Hair follicular keratinocyte (primary cell): Measurements from ENCODE around the gene CARD9. TPM values are rescaled to one million over a fixed set of nuclear protein-coding genes. Genes with fewer than 3 reads are reported as not detected.

Experiments
- total RNA-seq: library from RNA; depleted of rRNA; stranded (reverse); fragments of >200 nt; gene quantifications from 2 replicates; pipeline ENCODE4 v1.2.3, GENCODE V29; 2015

CARD9 gene, protein sequence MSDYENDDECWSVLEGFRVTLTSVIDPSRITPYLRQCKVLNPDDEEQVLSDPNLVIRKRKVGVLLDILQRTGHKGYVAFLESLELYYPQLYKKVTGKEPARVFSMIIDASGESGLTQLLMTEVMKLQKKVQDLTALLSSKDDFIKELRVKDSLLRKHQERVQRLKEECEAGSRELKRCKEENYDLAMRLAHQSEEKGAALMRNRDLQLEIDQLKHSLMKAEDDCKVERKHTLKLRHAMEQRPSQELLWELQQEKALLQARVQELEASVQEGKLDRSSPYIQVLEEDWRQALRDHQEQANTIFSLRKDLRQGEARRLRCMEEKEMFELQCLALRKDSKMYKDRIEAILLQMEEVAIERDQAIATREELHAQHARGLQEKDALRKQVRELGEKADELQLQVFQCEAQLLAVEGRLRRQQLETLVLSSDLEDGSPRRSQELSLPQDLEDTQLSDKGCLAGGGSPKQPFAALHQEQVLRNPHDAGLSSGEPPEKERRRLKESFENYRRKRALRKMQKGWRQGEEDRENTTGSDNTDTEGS
- total RNA-seq = 0.08 and 0.19 TPM in 2 replicates

GRCh38 chr9:136373300-136374182, at the start of gene CARD9:
Gene CARD9 (minus strand): TSS chr9:136373669. CDS start chr9:136372078, 1,591 bp downstream.

DNA sequence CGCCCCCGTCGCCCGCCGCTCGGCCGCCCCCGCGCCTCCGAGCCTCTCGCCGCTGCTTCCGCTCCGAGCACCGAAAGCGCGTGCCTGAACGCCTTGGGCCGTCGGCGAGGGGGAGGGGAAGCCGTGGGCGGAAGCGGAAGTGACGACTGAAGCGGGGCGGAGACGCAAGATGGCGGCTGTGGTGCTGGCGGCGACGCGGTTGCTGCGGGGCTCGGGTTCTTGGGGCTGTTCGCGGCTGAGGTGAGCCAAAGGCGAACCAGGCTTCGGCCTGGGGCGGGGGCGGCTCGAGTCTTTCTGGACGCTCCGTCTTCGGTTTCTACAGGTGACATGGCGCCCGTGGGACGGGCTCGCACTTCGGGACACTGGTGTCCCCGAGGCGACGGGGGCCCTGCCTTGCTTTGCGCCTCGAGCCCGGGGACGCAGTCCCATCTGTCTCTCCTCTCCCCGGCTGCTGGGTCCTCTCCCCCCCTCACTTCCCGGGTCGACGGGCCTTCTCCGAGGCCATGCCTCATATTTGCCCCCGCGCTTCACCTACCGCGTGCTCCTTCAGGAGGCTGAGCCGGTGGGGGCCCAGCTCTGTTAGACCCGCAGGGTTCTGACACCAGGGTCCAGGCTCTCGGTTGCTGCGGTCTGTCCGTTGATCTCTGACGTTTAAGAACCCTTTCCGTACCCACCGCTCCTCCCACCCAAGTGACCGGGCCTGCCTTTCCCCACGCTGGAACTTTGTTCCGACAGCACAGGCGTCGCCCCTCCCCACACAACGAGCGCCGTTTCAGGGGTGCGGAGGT, 37.2 kb upstream of the CARD9 start, which contains the start of the genes ENTR1 and PMPCA:
TSS of gene ENTR1 (minus strand) at position 115 of the 788 bp plus-strand sequence. CDS start 217 bp downstream, outside the sequence.
TSS of gene PMPCA (plus strand) at position 159 of the 788 bp plus-strand sequence. CDS start at position 170, 11 bp downstream.

GRCh38 chr9:136400038-136400834, 26.8 kb upstream of the CARD9 start, which contains the start of gene SNAPC4:
Gene SNAPC4 (minus strand): TSS chr9:136400170. CDS start chr9:136398428, 1,742 bp downstream.

GRCh38 chr9:136363106-136363948, 10.1 kb downstream of the CARD9 start, which contains the start of gene DNLZ:
Gene DNLZ (minus strand): TSS chr9:136363744. CDS start chr9:136363714, 30 bp downstream.

DNA sequence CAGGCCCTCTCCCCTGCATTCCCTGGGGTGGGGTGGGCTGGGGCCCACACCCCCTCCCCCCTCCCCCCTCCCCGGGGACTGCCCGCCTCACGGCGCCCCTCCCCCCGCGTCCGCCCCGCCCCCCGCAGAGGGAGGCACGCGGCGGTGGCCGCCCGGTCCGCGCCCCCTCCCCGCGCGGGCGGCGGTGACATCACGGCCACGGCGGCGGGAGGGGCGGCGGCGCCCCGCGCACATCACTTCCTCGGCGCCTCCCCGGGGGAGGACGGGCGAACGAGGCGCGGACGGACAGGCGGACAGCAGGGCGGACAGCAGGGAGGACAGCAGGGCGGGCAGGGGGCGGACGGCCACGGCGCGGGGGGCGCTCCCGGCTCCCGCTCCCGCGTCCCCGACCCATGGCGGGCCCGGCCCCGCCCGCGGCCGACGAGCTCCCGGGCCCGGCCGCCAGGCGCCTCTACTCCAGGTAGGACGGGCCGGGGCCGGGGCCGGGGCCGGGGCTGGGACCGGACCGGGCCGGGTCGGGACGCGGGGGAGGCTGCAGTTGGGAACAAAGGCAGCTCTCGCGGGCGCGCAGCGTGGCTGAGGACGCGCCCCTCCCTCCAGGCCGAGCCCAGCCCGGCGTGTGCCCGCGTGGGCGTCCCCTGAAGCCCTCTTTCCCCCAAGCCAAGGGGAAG, 46.0 kb downstream of the CARD9 start, which contains the start of gene GPSM1:
TSS of gene GPSM1 (plus strand) at position 236 of the 671 bp plus-strand sequence. CDS start at position 393, 157 bp downstream.

Other genes starting within 250 kb of the CARD9 start
- not detected in 2 replicates for gene LHX3, start 168.5 kb downstream of the CARD9 start, total RNA-seq
- 12.3 and 15.1 TPM in 2 replicates for gene QSOX2, start 127.9 kb downstream of the CARD9 start, total RNA-seq
- not detected in 2 replicates for gene CCDC187, start 69.6 kb downstream of the CARD9 start, total RNA-seq
- gene GPSM1, start 46.1 kb downstream of the CARD9 start, total RNA-seq = 6.9 and 18.3 TPM in 2 replicates
- gene DNLZ, start 9.9 kb downstream of the CARD9 start, total RNA-seq = 25.3 and 30.5 TPM in 2 replicates
- gene SNAPC4, start 26.5 kb upstream of the CARD9 start, total RNA-seq = 7.6 and 10.5 TPM in 2 replicates
- 48.7 and 61.1 TPM in 2 replicates for gene ENTR1, start 36.9 kb upstream of the CARD9 start, total RNA-seq
- gene PMPCA, start 37.0 kb upstream of the CARD9 start, total RNA-seq = 45.6 and 64.0 TPM in 2 replicates
- 8.8 and 10.5 TPM in 2 replicates for gene INPP5E, start 66.2 kb upstream of the CARD9 start, total RNA-seq
- gene SEC16A, start 109.4 kb upstream of the CARD9 start, total RNA-seq = 45.4 and 52.5 TPM in 2 replicates
- 62.9 and 93.1 TPM in 2 replicates for gene NOTCH1, start 172.4 kb upstream of the CARD9 start, total RNA-seq